OCI-M1 (cell line): Measurements from ENCODE around the gene ISX.
A peak's percentile ranks its signal among the peaks of the same experiment; 100 is the strongest.

Source experiments
- DNase-seq: peaks from one replicate; lab custom pipeline; 2025; lab: John Stamatoyannopoulos, UW

Gene ISX

GRCh38 chr22:35113341-35113740 lies 47.4 kb downstream of the ISX start:
- no peak for DNase-seq

GRCh38 chr22:35114131-35114980 lies 48.4 kb downstream of the ISX start:
- DNase-seq: no peak

DNA sequence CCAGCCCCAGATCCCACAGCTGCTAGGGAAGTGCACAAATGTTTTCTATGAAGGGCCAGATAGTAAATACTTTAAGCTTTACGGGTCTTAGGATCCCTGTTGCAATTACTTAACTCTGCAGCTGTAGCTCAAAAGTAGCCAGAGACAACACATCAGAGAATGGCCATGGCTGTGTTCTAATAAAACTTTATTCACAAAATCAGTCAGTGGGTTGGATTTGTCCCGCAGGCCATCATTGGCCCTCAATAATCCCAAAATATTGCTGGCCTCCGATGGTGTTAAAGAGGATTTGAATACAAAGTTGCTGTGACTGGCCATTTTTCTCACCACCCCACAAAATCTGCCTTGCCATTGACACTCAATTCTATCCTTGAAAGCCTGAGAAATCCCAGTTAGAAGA lies 49.6 kb downstream of the ISX start:
- DNase-seq: no peak

DNA sequence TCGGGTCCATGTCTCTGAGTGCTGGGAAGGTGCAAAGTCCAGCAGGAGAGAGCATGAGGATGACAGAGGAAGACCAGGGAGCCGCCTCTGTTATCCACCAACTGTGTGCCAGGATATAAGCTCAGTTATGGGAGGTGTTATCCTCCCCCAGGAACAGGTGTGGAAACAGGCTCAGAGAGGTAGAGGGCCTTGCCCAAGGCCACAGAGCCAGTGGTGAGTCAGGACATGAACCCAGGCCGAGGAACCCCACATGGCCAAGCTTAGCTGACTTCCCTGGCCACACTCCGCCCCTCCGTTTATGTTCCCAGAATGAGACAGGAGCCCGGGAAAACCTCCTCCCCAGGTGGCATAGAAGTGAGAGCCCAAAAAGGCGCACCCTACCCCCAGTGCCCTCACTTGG lies 50.3 kb downstream of the ISX start:
- no peak for DNase-seq

GRCh38 chr22:35116817-35117216 lies 50.9 kb downstream of the ISX start:
- DNase-seq: no peak

DNA sequence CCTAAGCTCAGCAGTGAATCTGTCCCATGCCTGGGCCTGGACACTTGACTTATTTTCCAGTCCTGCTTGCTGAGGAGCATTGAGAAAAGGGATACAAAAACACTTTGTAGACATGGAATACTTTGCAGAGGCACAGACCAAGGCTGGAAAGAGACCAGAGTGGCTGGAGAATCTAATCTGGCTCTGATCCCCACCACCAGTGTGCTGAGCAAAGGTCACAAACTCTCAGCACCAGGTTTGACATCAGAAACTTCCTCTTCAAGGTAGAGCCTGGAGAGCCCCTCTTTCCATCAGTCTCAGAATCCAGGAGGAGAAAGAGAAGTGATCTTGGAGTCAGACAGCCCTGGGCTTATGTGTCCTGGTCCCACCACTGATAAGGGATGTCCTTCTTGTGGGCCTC lies 53.5 kb downstream of the ISX start:
- DNase-seq: no peak

DNA sequence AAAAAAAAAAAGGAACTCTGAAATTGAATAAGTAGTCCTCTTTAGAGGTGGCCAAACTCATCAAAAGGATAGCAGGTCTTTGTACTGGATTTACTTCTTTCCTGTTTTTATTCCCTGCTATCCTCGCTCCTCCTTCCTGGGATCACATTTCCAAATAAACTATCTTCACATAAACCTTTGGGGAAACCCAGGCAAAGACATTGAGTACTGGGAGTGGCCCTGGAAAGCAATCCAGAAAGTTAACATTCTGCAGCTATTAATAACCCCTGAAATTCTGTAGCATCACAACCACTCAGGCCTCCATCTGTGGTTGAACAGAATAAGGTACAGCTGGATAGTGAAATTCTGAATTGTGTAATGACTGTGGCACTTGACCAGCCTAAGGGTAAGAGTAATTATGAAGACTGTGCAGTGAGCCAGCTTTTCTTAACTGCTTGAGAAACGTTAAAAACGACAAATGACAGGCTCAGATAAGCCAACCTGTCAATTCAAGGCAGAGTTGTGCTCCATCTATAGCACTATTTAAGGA lies 58.8 kb downstream of the ISX start:
- DNase-seq: no peak

DNA sequence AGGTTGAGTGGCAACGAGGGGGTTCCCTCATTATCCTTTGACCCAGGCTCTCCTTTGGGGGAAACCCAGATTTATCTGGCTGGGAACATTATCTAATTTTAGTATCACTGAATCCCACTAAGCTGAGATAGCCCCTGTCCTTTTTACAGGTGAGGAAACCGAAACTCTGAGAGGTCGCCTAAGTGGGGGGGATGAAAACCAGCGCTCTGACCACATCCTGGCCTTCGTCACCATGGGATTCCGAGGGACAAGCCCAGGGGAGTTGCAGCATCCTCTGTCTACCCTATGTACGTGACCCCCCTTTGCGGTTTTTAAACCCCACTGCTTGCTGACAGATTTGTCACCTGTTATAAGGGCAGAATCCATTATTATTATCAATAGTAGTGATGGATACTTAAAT lies 61.0 kb downstream of the ISX start:
- no peak for DNase-seq

GRCh38 chr22:35128637-35129036 lies 62.7 kb downstream of the ISX start:
- DNase-seq: no peak

DNA sequence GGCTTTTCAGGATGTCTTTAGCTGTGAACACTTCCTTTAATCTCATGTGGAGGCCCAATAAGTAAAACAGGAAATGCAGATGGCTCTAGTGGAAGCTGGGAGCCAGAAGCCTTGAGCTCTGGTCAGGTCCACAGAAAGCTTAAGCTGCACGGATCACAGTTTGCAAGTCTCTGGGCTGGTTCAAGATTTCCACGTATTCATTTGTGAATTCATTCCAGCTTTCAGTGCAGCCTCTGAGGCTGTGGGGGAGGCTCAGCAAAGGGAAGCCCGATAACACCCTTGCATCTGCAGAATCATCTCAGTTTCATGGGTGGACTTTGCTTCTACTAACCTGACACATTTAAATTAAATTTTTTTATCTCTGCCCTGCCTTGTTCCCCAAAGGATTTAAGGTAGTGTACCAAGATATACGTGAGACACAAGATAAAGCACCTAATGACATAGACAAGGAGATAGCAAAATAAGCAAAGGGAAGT lies 65.6 kb downstream of the ISX start:
- DNase-seq: peak; percentile 82

GRCh38 chr22:35132568-35132967 lies 66.6 kb downstream of the ISX start:
- no peak for DNase-seq

GRCh38 chr22:35133702-35134380 lies 67.9 kb downstream of the ISX start:
- DNase-seq: no peak

- no peak for DNase-seq
These were observed 68.7 kb downstream of the ISX start for GRCh38 chr22:35134637-35135036.

- no peak for DNase-seq
These were observed 69.2 kb downstream of the ISX start for GRCh38 chr22:35135165-35135564.
